Right lobe of liver (tissue), 6 donors: ENCODE measurements around the gene EFCAB10. TPM values are rescaled to one million over a fixed set of nuclear protein-coding genes. Genes with fewer than 3 reads are reported as not detected.

Experiments used
- ATAC-seq, 4 donors: fragments of 200-7000 bp; cut with Tn5 transposase; one replicate each; pipeline ENCODE4 v1.9.1; 2020; ENCODE audit warnings: mild to moderate bottlenecking in 4 of 4, moderate library complexity in 4 of 4
- DNase-seq, 3 donors: peaks; one replicate each; pipeline ENCODE4 v3.0.0-alpha.2; 2020
- H3K27ac ChIP-seq, 3 donors: fragments of 200-600 bp; one replicate each; pipeline ENCODE4 v1.8.0; 2022
- H3K27me3 ChIP-seq, 2 donors: fragments of 200-600 bp; one replicate each; pipeline ENCODE4 v1.8.0; 2022
- H3K36me3 ChIP-seq, 4 donors: fragments of 200-600 bp; sonication (generic) in 1 of 4; one replicate each; pipeline versions ENCODE4 v1.5.1 to v1.8.0; 2017 to 2022; ENCODE audit warnings: control low read depth in 1 of 4
- H3K4me1 ChIP-seq, 4 donors: fragments of 200-600 bp; sonication (generic) in 1 of 4; one replicate each; pipeline versions ENCODE4 v1.5.1 to v1.8.0; 2017 to 2022; ENCODE audit warnings: control low read depth in 1 of 4
- H3K4me3 ChIP-seq, 3 donors: fragments of 200-600 bp; one replicate each; pipeline ENCODE4 v1.8.0; 2022
- H3K9me3 ChIP-seq, 4 donors: fragments of 200-600 bp; sonication (generic) in 1 of 4; one replicate each; pipeline versions ENCODE4 v1.5.1 to v1.8.0; 2017 to 2022; ENCODE audit warnings: control low read depth in 1 of 4
- POLR2A ChIP-seq: fragments of 450-650 bp; IDR thresholded peaks from one replicate; pipeline ENCODE4 v1.6.1; 2017; ENCODE audit warnings: antibody characterized with exemption, mild to moderate bottlenecking
- whole genome bisulfite sequencing: methylation state at CpG from one replicate; pipeline ENCODE4 v1.1.6; 2018; ENCODE audit warnings: low coverage, low lambda C conversion rate; ENCODE audit not compliant: insufficient coverage; ENCODE audit errors: missing lambda C conversion rate; 5-methylcytosine and 5-hydroxymethylcytosine counted together
- intact Hi-C, 2 donors: fragments of 100-400 bp; cut with DNase I; formaldehyde crosslinking; loops; one replicate each; pipeline versions ENCODE4 v1.11.2 to v1.14.1; 2022
- total RNA-seq, 6 experiments: library from RNA; depleted of rRNA in 2 of 6; stranded (reverse); fragments of >200 nt in 2 of 6; fragmentation: NEBNext Ultra II Directional in 3 of 6; extraction: Animal tissue kit (Norgen Biotek cat#: 25700) in 3 of 6; gene quantifications; one replicate each; pipeline versions ENCODE4 v1.1.0 to v1.2.4, GENCODE V29; 2016 to 2023
- TF ChIP-seq, protein P1 (sequence below), 4 donors: fragments of 200-600 bp in 3 of 4; fragments of 450-650 bp in 1 of 4; IDR thresholded peaks; one replicate each; pipeline versions ENCODE4 v1.5.1 to v1.8.0; 2016 to 2022; ENCODE audit warnings: antibody characterized with exemption in 4 of 4, mild to moderate bottlenecking in 2 of 4
- donor health status: DM: no; HTN: yes; CAD: no.
- donor health status: DM: no; HTN: no; CAD: no.
- donor health status: DM: no; HTN: no; CAD: no.
- donor health status: DM: no; HTN: yes; CAD: no.
- donor health status: DM: no; HTN: yes; CAD: no.

The EFCAB10 gene
- total RNA-seq, 6 experiments from 2014 or later, result not detected

DNA sequence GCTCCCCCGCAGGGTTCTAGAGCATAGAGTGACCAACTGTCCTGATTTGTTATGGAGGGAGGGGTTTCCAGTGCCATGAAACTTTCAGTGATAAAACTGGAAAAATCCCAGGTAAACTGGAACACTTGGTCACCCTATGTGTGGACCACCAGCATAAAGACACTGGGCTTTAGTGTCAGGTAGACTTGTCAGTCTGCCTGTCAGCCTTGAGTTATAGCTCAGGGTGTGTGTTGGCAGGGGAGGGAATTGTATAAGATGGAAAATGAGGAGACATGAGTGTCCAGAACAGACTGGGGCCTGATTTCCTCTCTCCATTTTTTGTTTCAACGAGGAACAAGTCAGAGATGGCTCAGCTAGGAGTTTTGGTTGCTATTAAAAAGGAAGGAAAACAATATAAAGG lies 10.2 kb upstream of the EFCAB10 start:
- intact Hi-C loops, result no loop called here
- peaks cover 0 to 4% (median 0%) of the 10 kb centered on the region in 4 donors for H3K4me1 ChIP-seq
- no peak for DNase-seq

GRCh38 chr7:105590793-105591192 lies 9.5 kb upstream of the EFCAB10 start:
- TF ChIP-seq POLR2A, result no peak
- TF ChIP-seq, protein P1, sequence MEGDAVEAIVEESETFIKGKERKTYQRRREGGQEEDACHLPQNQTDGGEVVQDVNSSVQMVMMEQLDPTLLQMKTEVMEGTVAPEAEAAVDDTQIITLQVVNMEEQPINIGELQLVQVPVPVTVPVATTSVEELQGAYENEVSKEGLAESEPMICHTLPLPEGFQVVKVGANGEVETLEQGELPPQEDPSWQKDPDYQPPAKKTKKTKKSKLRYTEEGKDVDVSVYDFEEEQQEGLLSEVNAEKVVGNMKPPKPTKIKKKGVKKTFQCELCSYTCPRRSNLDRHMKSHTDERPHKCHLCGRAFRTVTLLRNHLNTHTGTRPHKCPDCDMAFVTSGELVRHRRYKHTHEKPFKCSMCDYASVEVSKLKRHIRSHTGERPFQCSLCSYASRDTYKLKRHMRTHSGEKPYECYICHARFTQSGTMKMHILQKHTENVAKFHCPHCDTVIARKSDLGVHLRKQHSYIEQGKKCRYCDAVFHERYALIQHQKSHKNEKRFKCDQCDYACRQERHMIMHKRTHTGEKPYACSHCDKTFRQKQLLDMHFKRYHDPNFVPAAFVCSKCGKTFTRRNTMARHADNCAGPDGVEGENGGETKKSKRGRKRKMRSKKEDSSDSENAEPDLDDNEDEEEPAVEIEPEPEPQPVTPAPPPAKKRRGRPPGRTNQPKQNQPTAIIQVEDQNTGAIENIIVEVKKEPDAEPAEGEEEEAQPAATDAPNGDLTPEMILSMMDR (IDR thresholded peaks at IDR 0.05), result no peak
- 71% methylated on average over 5 of the region's 5 CpGs for WGBS
- H3K27me3 ChIP-seq, result no peaks in the 10 kb centered on the region
- no peaks in the 10 kb centered on the region for H3K9me3 ChIP-seq
- intact Hi-C loops, result no loop called here
- H3K27ac ChIP-seq, result no peak overlapping the region
- peaks cover 0 to 4% (median 0%) of the 10 kb centered on the region in 4 donors for H3K4me1 ChIP-seq
- DNase-seq, result no peak
- no peak for ATAC-seq
- no peaks in the 10 kb centered on the region for H3K36me3 ChIP-seq
- H3K4me3 ChIP-seq, result no peak overlapping the region

More for the DNA sequence above, 10.2 kb upstream of the EFCAB10 start:
- WGBS, result 56% methylated on average over 2 of the region's 2 CpGs
- H3K27ac ChIP-seq, result no peak overlapping the region
- no peak overlapping the region for H3K4me3 ChIP-seq
- ATAC-seq, result no peak
- H3K9me3 ChIP-seq, result no peaks in the 10 kb centered on the region
- TF ChIP-seq POLR2A, result no peak
- TF ChIP-seq, protein P1 (IDR thresholded peaks at IDR 0.05), result no peak
- H3K36me3 ChIP-seq, result no peaks in the 10 kb centered on the region
- no peaks in the 10 kb centered on the region for H3K27me3 ChIP-seq

GRCh38 chr7:105589356-105590077 lies 8.2 kb upstream of the EFCAB10 start:
- intact Hi-C loops, result no loop called here
- Histone ChIP-seq H3K9me3 (no peaks in the 10 kb centered on the region), H3K4me1 (peaks cover 0 to 4% (median 0%) of the 10 kb centered on the region in 4 donors), H3K27me3 (no peaks in the 10 kb centered on the region), H3K36me3 (no peaks in the 10 kb centered on the region), H3K4me3 (no peak overlapping the region), H3K27ac (no peak overlapping the region)
- WGBS, result 18% methylated on average over 6 of the region's 6 CpGs
- peak; percentile 93 to 98 (median 96) for ATAC-seq
- no peak for TF ChIP-seq POLR2A
- TF ChIP-seq, protein P1 (IDR thresholded peaks at IDR 0.05), result peak; percentile 57 to 70 (median 60)
- DNase-seq, result peak; percentile 41 to 64 (median 64)

GRCh38 chr7:105587909-105588635 lies 6.8 kb upstream of the EFCAB10 start:
- DNase-seq, result no peak
- WGBS, result 90% methylated on average over 12 of the region's 12 CpGs
- intact Hi-C loops, result no loop called here

More at GRCh38 chr7:105587909-105588635, 6.8 kb upstream of the EFCAB10 start:
- Histone ChIP-seq H3K27ac (no peak overlapping the region), H3K36me3 (no peaks in the 10 kb centered on the region), H3K4me1 (no peaks in the 10 kb centered on the region), H3K4me3 (no peak overlapping the region), H3K9me3 (no peaks in the 10 kb centered on the region), H3K27me3 (no peaks in the 10 kb centered on the region)
- ATAC-seq, result no peak
- TF ChIP-seq, protein P1 (IDR thresholded peaks at IDR 0.05), result no peak
- TF ChIP-seq POLR2A, result no peak
